Liver (tissue), 9 donors: Measurements from ENCODE around the gene KLK13. TPM values are rescaled to one million over a fixed set of nuclear protein-coding genes. Genes with fewer than 3 reads are reported as not detected.

Experiments
- DNase-seq: peaks from one replicate; pipeline ENCODE4 v3.0.0-alpha.2; 2017; ENCODE audit warnings: low spot score
- H3K27ac ChIP-seq, 2 donors: one replicate each; pipeline ENCODE4 v1.7.0; 2013; ENCODE audit warnings: inconsistent platforms in 2 of 2, low read length in 2 of 2, control low read depth in 1 of 2, low read depth in 1 of 2, mild to moderate bottlenecking in 1 of 2
- H3K27me3 ChIP-seq, 4 donors: one replicate each; pipeline versions ENCODE4 v1.6.1 to v1.7.0; 2013; ENCODE audit warnings: low read length in 3 of 4, inconsistent platforms in 1 of 4, mild to moderate bottlenecking in 1 of 4, moderate library complexity in 1 of 4; ENCODE audit not compliant: control insufficient read depth in 4 of 4, insufficient read depth in 4 of 4
- H3K36me3 ChIP-seq, 4 donors: one replicate each; pipeline versions ENCODE4 v1.6.1 to v1.7.0; 2013; ENCODE audit warnings: low read length in 3 of 4, mild to moderate bottlenecking in 3 of 4, low read depth in 1 of 4, moderate library complexity in 1 of 4; ENCODE audit not compliant: control insufficient read depth in 4 of 4, insufficient read depth in 3 of 4
- H3K4me1 ChIP-seq, 4 donors: one replicate each; pipeline versions ENCODE4 v1.6.1 to v1.7.0; 2013; ENCODE audit warnings: low read length in 3 of 4, mild to moderate bottlenecking in 3 of 4, moderate library complexity in 1 of 4; ENCODE audit not compliant: control insufficient read depth in 4 of 4, insufficient read depth in 4 of 4
- H3K4me3 ChIP-seq, 3 donors: one replicate each; pipeline versions ENCODE4 v1.6.1 to v1.7.0; 2013; ENCODE audit warnings: low read length in 3 of 3, control low read depth in 1 of 3, low read depth in 1 of 3, mild to moderate bottlenecking in 1 of 3
- H3K9ac ChIP-seq, 2 donors: one replicate each; pipeline ENCODE4 v1.7.0; 2013; ENCODE audit warnings: low read length in 2 of 2, mild to moderate bottlenecking in 2 of 2, moderate library complexity in 2 of 2, control low read depth in 1 of 2, low read depth in 1 of 2
- H3K9me3 ChIP-seq, 4 donors: one replicate each; pipeline versions ENCODE4 v1.6.1 to v1.7.0; 2013; ENCODE audit warnings: low read length in 3 of 4; ENCODE audit not compliant: control insufficient read depth in 4 of 4
- ATF3 ChIP-seq: IDR thresholded peaks from 2 replicates; pipeline ENCODE4 v1.6.1; 2016; ENCODE audit warnings: antibody characterized with exemption
- CTCF ChIP-seq: fragments of 150-350 bp; IDR thresholded peaks from 2 replicates; pipeline ENCODE4 v1.5.1; 2017; ENCODE audit warnings: improper control_type of control experiment, low read depth, low read length; ENCODE audit not compliant: missing input control
- EGR1 ChIP-seq, 2 donors: IDR thresholded peaks; 2 replicates each; pipeline ENCODE4 v1.6.1; 2016 to 2018; ENCODE audit warnings: antibody characterized with exemption in 2 of 2, low read depth in 2 of 2
- FOXA1 ChIP-seq: IDR thresholded peaks from 2 replicates; pipeline ENCODE4 v1.6.1; 2016; ENCODE audit warnings: antibody characterized with exemption
- FOXA2 ChIP-seq: IDR thresholded peaks from 2 replicates; pipeline ENCODE4 v1.6.1; 2016; ENCODE audit warnings: antibody characterized with exemption
- GABPA ChIP-seq, 2 donors: IDR thresholded peaks in 1 of 2; conservative IDR thresholded peaks in 1 of 2; 2 replicates each; pipeline ENCODE4 v1.6.1; 2016; ENCODE audit warnings: antibody characterized with exemption in 2 of 2, mild to moderate bottlenecking in 1 of 2, moderate library complexity in 1 of 2
- HNF4A ChIP-seq, 2 donors: conservative IDR thresholded peaks; 2 replicates each; pipeline ENCODE4 v1.6.1; 2016; ENCODE audit warnings: antibody characterized with exemption in 2 of 2, mild to moderate bottlenecking in 2 of 2
- HNF4G ChIP-seq: IDR thresholded peaks from 2 replicates; pipeline ENCODE4 v1.6.1; 2016; ENCODE audit warnings: antibody characterized with exemption
- JUND ChIP-seq, 2 donors: IDR thresholded peaks; 2 replicates each; pipeline ENCODE4 v1.6.1; 2016; ENCODE audit warnings: antibody characterized with exemption in 2 of 2
- MAX ChIP-seq: IDR thresholded peaks from 2 replicates; pipeline ENCODE4 v1.6.1; 2016; ENCODE audit warnings: antibody characterized with exemption
- NR2F2 ChIP-seq: IDR thresholded peaks from 2 replicates; pipeline ENCODE4 v1.6.1; 2016; ENCODE audit warnings: antibody characterized with exemption
- RAD21 ChIP-seq, 2 donors: IDR thresholded peaks; 2 replicates each; pipeline ENCODE4 v1.6.1; 2016; ENCODE audit warnings: antibody characterized with exemption in 2 of 2, mild to moderate bottlenecking in 2 of 2
- REST ChIP-seq: IDR thresholded peaks from 2 replicates; pipeline ENCODE4 v1.6.1; 2016; ENCODE audit warnings: antibody characterized with exemption, mild to moderate bottlenecking
- RXRA ChIP-seq, 2 donors: IDR thresholded peaks; 2 replicates each; pipeline ENCODE4 v1.6.1; 2017 to 2018; ENCODE audit warnings: antibody characterized with exemption in 2 of 2, mild to moderate bottlenecking in 1 of 2
- SP1 ChIP-seq: IDR thresholded peaks from 2 replicates; pipeline ENCODE4 v1.6.1; 2018; ENCODE audit warnings: antibody characterized with exemption, mild to moderate bottlenecking
- TAF1 ChIP-seq: conservative IDR thresholded peaks from 2 replicates; pipeline ENCODE4 v1.6.1; 2016; ENCODE audit warnings: antibody characterized with exemption, mild to moderate bottlenecking
- YY1 ChIP-seq: IDR thresholded peaks from 2 replicates; pipeline ENCODE4 v1.6.1; 2016; ENCODE audit warnings: antibody characterized with exemption, mild to moderate bottlenecking
- WGBS: extraction: QIAGEN DNeasy Blood & Tissue Kit; methylation state at CpG from one replicate; pipeline ENCODE4 v1.1.7; 2013; 5-methylcytosine and 5-hydroxymethylcytosine counted together
- polyA plus RNA-seq, 2 donors: library from polyadenylated mRNA; stranded (reverse) in 1 of 2; unstranded in 1 of 2; fragments of 200-250 nt in 1 of 2; fragments of >200 nt in 1 of 2; fragmentation: Nextera tagmentation in 1 of 2; extraction: Ambion mirVana in 1 of 2; gene quantifications; one replicate each; pipeline versions ENCODE4 v1.2.1 to v1.2.3, GENCODE V29; 2013 to 2015
- total RNA-seq, 2 donors: library from RNA; depleted of rRNA; stranded (reverse); fragments of >200 nt; gene quantifications; one replicate each; pipeline ENCODE4 v1.2.3, GENCODE V29; 2014
- TF ChIP-seq, protein P1 (sequence below): IDR thresholded peaks from 2 replicates; pipeline ENCODE4 v1.6.1; 2016; ENCODE audit warnings: antibody characterized with exemption
- donor health status: healthy.
- donor health status: healthy.
- donor health status: healthy.
- donor health status: healthy.
- donor health status: healthy.

Gene KLK13
- total and polyA plus RNA-seq, 4 donors, result not detected

- H3K27ac ChIP-seq, result no peak overlapping the region
- no peak overlapping the region for H3K4me3 ChIP-seq
- WGBS, result 66% methylated on average over 5 of the region's 5 CpGs
- TF ChIP-seq JUND (IDR thresholded peaks at IDR 0.05) (no peak), NR2F2 (no peak), YY1 (no peak), SP1 (no peak), GABPA (IDR thresholded peaks at IDR 0.05 in 1 of 2, conservative IDR thresholded peaks at IDR 0.05 in 1 of 2) (no peak), FOXA2 (no peak), RAD21 (IDR thresholded peaks at IDR 0.05) (no peak), MAX (no peak), CTCF (no peak), EGR1 (IDR thresholded peaks at IDR 0.05; ENCODE audit: low read depth in 2 of 2) (no peak), HNF4G (no peak), REST (no peak), ATF3 (no peak)
- TF ChIP-seq, protein P1, sequence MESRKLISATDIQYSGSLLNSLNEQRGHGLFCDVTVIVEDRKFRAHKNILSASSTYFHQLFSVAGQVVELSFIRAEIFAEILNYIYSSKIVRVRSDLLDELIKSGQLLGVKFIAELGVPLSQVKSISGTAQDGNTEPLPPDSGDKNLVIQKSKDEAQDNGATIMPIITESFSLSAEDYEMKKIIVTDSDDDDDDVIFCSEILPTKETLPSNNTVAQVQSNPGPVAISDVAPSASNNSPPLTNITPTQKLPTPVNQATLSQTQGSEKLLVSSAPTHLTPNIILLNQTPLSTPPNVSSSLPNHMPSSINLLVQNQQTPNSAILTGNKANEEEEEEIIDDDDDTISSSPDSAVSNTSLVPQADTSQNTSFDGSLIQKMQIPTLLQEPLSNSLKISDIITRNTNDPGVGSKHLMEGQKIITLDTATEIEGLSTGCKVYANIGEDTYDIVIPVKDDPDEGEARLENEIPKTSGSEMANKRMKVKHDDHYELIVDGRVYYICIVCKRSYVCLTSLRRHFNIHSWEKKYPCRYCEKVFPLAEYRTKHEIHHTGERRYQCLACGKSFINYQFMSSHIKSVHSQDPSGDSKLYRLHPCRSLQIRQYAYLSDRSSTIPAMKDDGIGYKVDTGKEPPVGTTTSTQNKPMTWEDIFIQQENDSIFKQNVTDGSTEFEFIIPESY, result no peak
- H3K4me1 ChIP-seq, result peaks cover 0 to 3% (median 0%) of the 10 kb centered on the region in 4 donors
- H3K9me3 ChIP-seq, result no peaks in the 10 kb centered on the region
- DNase-seq, result no peak
- H3K9ac ChIP-seq, result no peak overlapping the region
- H3K27me3 ChIP-seq, result no peaks in the 10 kb centered on the region
- H3K36me3 ChIP-seq, result peaks cover 3 to 18% (median 10%) of the 10 kb centered on the region in 4 donors
Observed at GRCh38 chr19:51101171-51101865, 36.4 kb upstream of the KLK13 start.

DNA sequence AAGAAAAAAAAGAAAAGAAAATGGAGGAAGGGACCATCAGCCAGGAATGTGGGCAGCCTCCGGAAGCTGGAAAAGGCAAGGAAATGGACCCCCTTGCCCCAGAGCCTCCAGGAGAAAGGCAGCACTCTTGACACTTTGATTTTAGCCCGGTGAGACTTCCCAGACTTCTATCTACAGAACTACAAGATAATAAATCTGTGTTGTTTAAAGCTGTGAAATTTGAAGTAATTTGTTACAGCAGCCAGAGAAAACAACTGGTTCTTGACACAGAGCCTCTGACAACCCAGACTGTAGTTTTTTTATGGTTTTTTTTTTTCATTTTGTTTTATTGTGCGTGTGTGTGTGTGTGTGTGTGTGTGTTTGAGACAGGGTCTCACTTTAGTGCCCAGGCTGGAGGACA lies 35.7 kb upstream of the KLK13 start:
- Histone ChIP-seq H3K9ac (no peak overlapping the region), H3K36me3 (peaks cover 3 to 18% (median 10%) of the 10 kb centered on the region in 4 donors), H3K27ac (no peak overlapping the region), H3K9me3 (no peaks in the 10 kb centered on the region), H3K27me3 (no peaks in the 10 kb centered on the region), H3K4me1 (peaks cover 0 to 3% (median 0%) of the 10 kb centered on the region in 4 donors), H3K4me3 (no peak overlapping the region)
- 75% methylated on average over 3 of the region's 3 CpGs for WGBS
- no peak for DNase-seq
- TF ChIP-seq FOXA1 (no peak), HNF4G (no peak), MAX (no peak), RAD21 (IDR thresholded peaks at IDR 0.05) (no peak), SP1 (no peak), CTCF (no peak), JUND (IDR thresholded peaks at IDR 0.05) (no peak), HNF4A (conservative IDR thresholded peaks at IDR 0.05) (no peak), ATF3 (no peak), FOXA2 (no peak), NR2F2 (no peak), EGR1 (IDR thresholded peaks at IDR 0.05; ENCODE audit: low read depth in 2 of 2) (no peak), TAF1 (no peak), GABPA (IDR thresholded peaks at IDR 0.05 in 1 of 2, conservative IDR thresholded peaks at IDR 0.05 in 1 of 2) (no peak), RXRA (IDR thresholded peaks at IDR 0.05) (no peak)
